Activated CD4-positive, alpha-beta T cell treated with anti-CD3 and anti-CD28 coated beads for 4 hours (primary cell): ENCODE measurements around the gene EPHB2.
"Not testable (repeated sequence)": the region's sequence is repeated elsewhere in the genome, so short reads cannot be mapped to it uniquely, and the experiment has no call there.

Experiments used
- DNase-seq, 2 donors: peaks; one replicate each; pipeline ENCODE4 v3.0.0-alpha.2; 2020

The EPHB2 gene

DNA sequence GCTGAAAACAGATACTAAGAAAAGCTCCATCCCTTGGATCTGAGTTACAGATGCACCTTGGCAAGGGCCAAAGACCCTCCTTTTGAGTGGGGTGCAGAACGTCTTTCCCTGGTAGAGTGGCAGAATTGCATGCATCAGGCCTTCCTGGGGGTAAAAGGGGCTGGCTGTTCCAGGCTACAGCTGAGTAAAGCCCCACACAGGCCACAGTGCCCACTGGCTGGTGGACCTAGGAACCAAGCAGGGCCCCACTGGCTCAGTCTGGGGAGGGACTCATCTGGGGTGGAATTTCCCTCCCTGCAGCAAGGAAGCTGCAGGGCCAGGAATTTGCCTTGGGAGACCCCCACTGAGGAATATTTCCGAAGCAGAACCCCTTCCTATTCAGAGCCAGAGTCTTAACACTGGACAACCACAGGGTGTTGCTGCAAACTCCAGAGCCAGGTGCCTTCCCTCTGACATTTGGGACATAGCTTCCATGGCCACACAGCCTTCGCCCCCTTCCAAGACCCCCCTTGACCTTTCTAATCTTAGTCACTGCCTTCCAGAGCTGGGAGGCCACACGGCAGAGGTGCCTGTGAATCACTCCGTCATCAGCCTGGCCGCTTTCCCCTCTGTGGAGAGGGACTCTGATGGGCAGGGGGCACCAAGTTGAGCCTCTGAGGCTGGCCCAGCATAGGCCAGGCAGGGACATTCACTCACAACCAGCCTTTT is 209.5 kb downstream of the EPHB2 start:
- no peak for DNase-seq

DNA sequence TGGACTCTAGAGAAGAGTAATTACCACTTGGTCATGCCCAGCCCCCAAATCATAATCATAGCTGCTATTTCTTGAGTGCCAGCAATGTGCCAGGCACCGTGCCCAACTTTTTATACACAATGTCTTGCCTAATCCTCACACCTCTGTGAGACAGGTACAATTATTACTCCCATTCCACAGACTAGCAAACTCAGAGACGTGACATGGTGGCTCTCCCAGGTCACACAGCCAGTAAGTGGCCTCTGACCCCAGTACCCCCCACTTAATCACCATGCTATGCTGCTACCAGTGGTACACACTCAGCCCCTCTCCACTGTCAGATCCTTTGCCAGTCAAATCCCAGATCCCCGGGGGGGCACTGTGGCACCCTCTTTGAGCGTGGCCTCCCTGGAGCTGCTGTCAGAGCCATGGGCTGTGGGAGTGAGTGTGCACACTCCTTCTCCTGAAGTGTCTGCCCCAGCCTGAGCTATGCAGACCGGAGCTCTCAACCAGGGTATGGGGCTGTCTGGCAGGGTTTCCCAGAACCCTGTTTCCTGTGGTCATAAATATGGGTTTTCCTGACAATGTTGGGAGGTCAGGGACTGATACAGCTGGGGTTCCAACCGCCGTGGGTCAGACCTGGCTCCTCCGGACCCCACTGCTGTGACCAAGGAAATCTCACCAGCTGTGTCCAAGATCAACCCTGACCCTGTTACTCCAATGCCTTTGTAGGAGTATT is 210.3 kb downstream of the EPHB2 start:
- no peak for DNase-seq

GRCh38 chr1:22921452-22922126 is 210.9 kb downstream of the EPHB2 start:
- DNase-seq = no peak

DNA sequence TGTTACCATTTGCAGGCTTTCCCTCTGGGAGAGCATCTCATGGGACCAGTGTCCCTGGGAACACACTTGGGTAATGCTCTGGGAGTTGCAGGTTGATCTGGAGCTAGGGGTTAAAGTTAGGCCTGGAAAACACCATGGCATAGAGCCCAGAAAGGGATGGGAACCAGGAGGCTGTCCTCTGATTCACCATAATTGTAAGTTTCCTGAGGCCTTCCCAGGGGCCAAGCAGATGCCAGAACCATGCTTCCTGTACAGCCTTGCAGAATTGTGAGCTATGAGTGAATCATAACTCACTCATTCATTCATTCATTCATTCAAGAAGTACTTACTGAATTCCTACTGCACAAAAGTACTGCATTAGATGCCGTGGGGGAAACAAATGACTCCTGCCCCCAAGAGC is 212.0 kb downstream of the EPHB2 start:
- no peak for DNase-seq

- DNase-seq = no peak
Measured at GRCh38 chr1:22925111-22925510, 214.5 kb downstream of the EPHB2 start.

- no peak for DNase-seq
Measured at GRCh38 chr1:22930240-22930912, 219.7 kb downstream of the EPHB2 start.

- no peak for DNase-seq
Measured at GRCh38 chr1:22932803-22933470, 222.3 kb downstream of the EPHB2 start.

DNA sequence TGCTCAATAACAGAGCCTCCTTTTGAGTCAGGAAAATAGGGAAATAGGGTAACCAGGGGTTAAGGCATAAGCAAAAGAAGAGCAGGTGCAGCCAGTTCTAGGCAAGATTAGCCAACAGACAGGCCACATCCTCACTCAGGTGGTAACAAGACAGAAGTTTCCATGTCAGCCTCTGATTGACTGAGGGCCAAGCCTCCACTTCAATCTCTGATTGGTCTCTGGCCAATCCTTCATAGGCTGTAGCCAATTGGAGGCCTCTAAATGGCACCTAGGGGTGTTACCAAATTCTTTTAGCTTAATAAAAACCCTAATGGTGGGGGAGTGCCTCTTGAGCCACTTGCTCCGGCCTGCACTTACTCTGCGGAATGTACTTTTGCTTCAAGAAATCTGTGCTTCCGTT is 224.8 kb downstream of the EPHB2 start:
- DNase-seq = no peak

DNA sequence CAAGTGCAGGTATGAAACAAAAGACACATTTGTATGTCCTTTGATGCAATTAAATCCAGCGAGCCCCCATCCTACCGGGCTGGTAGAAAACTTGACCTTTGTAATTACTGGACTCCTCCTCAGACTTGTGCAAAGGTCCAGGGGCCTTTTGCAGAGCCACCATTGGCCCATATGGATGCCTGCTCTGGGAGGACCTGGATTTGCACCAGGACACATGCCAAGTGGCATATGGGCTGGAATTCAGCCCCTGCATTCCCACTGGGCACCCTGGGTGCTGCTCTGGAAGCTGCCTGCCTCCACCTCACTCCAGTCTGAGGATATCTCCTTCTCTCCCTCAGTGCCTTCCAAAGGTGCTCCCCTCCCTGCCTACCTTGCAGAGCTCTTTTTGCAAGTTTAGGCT is 226.0 kb downstream of the EPHB2 start:
- no peak for DNase-seq

GRCh38 chr1:22941257-22941656 is 230.6 kb downstream of the EPHB2 start:
- no peak for DNase-seq

DNA sequence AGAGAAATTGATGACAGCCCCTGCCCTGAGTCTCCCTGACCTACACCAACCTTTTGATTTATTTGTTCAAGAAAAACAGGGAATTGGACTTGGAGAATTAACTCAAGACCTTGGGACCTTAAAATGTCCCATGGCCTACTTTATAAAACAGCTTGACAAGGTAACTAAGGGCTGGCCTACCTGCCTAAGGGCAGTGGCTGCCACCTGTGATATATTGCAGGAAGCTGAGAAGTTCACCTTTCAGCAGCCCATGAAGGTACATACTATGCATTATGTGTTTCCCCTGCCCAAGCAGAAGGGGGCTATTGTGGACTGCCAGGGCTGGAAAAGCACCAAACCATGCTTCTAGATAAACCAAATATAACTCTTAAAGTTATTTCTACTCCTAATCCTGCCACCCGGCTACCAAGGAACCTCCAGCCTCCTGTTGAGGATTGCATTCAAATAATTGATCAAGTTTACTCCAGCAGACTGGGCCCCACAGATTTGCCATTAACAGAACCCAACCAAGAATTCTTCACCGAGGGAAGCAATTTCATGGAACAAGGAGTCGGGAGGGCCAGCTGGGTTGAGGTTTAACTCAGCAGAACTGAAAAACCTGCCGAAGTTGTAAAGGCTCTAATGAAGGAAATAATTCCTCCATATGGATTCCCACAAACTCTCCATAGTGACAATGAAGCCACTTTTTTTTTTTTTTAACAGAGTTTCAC is 233.9 kb downstream of the EPHB2 start:
- DNase-seq = no peak

GRCh38 chr1:22945171-22945570 is 234.5 kb downstream of the EPHB2 start:
- not testable (repeated sequence) for DNase-seq

DNA sequence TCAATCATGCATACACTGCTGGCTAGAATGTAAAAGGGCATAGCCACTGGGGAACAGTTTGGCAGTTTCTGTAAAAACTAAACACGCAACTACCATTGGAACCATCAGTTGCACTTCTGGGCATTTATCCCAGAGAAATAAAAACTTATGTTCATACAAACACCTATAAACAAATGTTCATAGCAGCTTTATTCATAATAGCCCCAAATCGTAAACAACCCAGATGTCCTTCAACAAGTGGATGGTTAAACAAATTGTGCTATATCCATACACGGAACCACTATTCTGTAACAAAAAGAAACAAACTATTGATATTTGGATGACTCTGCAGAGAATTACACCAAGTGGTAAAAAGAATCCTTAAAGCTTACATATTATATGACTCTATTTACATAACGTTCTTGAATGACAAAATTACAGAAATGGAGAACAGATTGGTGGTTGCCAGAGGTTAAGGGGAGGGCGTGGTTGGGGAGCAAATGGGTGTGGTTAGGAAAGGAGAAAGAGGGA is 239.2 kb downstream of the EPHB2 start:
- no peak for DNase-seq

DNA sequence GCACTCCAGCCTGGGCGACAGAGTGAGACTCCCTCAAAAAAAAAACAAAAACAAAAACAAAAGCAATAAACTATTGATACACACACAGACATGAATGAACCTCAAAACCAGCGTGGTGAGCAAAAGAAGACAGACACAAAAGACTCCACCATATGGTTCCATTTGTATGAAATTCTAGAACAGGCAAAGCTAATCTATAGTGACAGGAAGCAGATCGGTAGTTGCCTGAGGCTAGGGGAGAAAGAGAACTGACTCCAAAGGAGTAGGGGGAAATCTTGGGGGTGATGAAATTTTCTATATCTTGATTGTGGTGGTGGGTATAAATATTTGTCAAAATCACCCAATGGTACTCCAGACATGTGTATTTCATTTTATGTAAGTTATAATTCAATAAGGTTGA is 241.2 kb downstream of the EPHB2 start:
- DNase-seq = no peak

- DNase-seq = no peak
Measured at GRCh38 chr1:22952694-22953056, 242.0 kb downstream of the EPHB2 start.

DNA sequence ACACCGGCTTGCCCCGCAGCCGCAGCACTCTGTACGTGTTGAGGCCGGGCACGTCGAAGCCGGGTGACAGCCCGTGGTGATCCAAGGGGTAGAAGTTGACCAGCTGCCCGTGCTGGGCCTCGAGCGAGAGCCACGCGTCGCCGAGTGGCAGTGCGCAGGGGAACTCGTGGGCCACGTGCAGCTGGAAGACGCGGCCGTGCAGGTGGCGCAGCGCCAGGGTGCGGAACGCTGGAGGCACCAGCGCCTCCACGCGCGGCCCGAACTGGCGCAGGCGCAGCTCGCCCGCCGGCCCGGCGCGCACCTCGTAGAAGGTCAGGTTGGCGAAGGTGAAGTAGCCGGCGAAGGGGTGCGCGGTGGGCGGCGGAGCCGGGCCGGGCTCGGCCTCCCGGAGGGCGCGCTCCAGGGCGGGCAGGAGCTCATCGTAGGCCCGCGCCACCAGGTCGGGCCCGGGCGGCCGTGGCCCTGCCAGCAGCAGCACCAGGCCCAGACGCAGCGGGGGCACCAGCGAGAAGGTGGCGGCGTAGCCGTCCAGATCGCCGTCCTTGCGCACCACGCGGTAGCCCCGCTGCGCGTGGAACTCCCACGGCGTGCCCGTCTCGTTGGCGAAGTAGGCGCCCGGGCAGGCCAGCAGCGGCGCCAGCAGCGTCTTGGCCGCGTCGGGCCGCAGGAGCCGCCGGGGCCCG is 242.6 kb downstream of the EPHB2 start:
- no peak for DNase-seq

- no peak for DNase-seq
Measured at GRCh38 chr1:22953740-22954141, 243.1 kb downstream of the EPHB2 start.

DNA sequence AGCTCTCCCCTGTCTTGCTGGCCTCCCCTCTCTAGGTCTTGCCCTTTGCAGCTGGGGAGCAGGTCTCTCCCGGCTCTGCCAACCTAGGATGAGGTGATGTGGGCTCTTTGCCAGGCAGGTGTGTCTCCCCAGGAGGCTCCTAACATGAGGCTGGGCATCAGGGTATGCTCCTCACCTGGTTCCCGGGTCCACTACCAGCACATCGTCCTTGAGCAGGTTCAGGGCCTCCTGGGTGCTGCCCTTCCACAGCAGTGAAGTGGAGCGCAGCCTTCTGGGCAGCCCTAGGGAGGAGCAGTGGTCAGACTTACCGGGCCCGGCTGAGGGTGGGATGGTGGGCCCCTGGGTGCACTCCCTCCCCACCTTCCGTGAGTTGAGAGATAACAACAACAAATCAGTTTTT is 244.5 kb downstream of the EPHB2 start:
- no peak for DNase-seq

- DNase-seq = no peak
Measured at GRCh38 chr1:22957066-22957465, 246.4 kb downstream of the EPHB2 start.

DNA sequence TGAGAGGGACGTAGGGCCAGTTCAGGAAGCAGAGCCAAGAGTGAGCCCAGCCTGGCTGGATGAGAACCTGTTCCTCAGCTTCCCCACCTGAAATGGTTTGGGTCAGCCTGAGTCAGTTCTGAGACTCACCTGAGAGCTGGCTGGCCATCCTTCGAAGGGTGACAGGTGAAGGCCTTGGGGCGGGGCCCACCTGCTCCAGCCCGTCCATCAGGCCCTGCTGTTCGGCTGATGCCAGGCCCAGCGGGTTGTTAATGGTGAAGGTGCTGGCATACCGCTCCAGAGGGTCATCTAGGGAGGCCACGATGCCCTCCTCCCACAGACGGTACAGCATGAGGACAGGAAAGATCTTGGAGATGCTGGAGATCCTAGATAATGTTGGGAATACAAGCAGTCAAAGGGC is 247.9 kb downstream of the EPHB2 start:
- DNase-seq = no peak

- DNase-seq = no peak
Measured at GRCh38 chr1:22959545-22960360, 249.1 kb downstream of the EPHB2 start.
